Ovary (tissue), 9 donors: ENCODE results near the gene SLBP. TPM values are rescaled to one million over a fixed set of nuclear protein-coding genes. Genes with fewer than 3 reads are reported as not detected.

Experiments used
- DNase-seq, 5 donors: peaks; one replicate each; pipeline ENCODE4 v3.0.0-alpha.2; 2019 to 2020
- H3K27ac ChIP-seq, 2 donors: fragments of 200-600 bp; one replicate each; pipeline versions ENCODE4 v1.5.1 to v1.8.0; 2019 to 2022
- H3K27me3 ChIP-seq: fragments of 200-600 bp; one replicate; pipeline ENCODE4 v1.8.0; 2022
- H3K36me3 ChIP-seq: fragments of 200-600 bp; sonication (generic); one replicate; pipeline ENCODE4 v1.5.1; 2019
- H3K4me1 ChIP-seq: one replicate; pipeline ENCODE4 v1.8.1; 2013; ENCODE audit warnings: mild to moderate bottlenecking, moderate library complexity; ENCODE audit not compliant: insufficient read depth
- H3K4me3 ChIP-seq: fragments of 200-600 bp; sonication (generic); one replicate; pipeline ENCODE4 v1.5.1; 2017
- H3K9me3 ChIP-seq, 2 donors: fragments of 200-600 bp in 1 of 2; sonication (generic) in 1 of 2; one replicate each; pipeline versions ENCODE4 v1.5.1 to v1.8.1; 2013 to 2019; ENCODE audit warnings: mild to moderate bottlenecking in 1 of 2, moderate library complexity in 1 of 2
- CTCF ChIP-seq, 3 donors: fragments of 450-650 bp in 2 of 3; fragments of 200-600 bp in 1 of 3; IDR thresholded peaks; one replicate each; pipeline versions ENCODE4 v1.5.1 to v1.8.0; 2016 to 2022; ENCODE audit warnings: antibody characterized with exemption in 3 of 3, mild to moderate bottlenecking in 1 of 3
- EP300 ChIP-seq: sonication (generic); formaldehyde crosslinking; IDR thresholded peaks from one replicate; pipeline ENCODE4 v1.6.1; 2017; ENCODE audit warnings: antibody characterized with exemption
- POLR2A ChIP-seq: fragments of 450-650 bp; IDR thresholded peaks from one replicate; pipeline ENCODE4 v1.6.1; 2017; ENCODE audit warnings: antibody characterized with exemption, mild to moderate bottlenecking, moderate library complexity
- WGBS, 3 donors: extraction: QIAGEN DNeasy Blood & Tissue Kit in 1 of 3; methylation state at CpG; one replicate each; pipeline versions ENCODE4 v1.1.5 to v1.1.7; 2013 to 2017; 5-methylcytosine and 5-hydroxymethylcytosine counted together
- intact Hi-C, 4 donors: fragments of 100-400 bp; cut with DNase I; formaldehyde crosslinking; loops; one replicate each; pipeline versions ENCODE4 v1.11.0 to v1.15.1; 2022 to 2023
- polyA plus RNA-seq, 2 donors: library from polyadenylated mRNA; stranded (reverse); fragments of 200-250 nt in 1 of 2; fragments of 350-450 nt in 1 of 2; fragmentation: Illumina TruSeq in 1 of 2; extraction: RNeasy Lipid Tissue Mini Kit (QIAGEN cat#74804) in 1 of 2; gene quantifications; one replicate each; pipeline ENCODE4 v1.2.3, GENCODE V29; 2013 to 2014
- small RNA-seq: library from RNA; depleted of rRNA; stranded (forward); fragments of <200 nt; gene quantifications from one replicate; pipeline ENCODE3, GENCODE V24; 2016
- total RNA-seq, 7 donors: library from RNA; depleted of rRNA in 2 of 7; stranded (reverse); fragments of >200 nt in 2 of 7; fragmentation: NEBNext Ultra II Directional in 3 of 7; extraction: Animal tissue kit (Norgen Biotek cat#: 25700) in 3 of 7; gene quantifications; one replicate each; pipeline versions ENCODE4 v1.1.0 to v1.2.4, GENCODE V29; 2016 to 2023
- donor health status: DM: no; HTN: no; CAD: no; lungs with moderate emphysema.
- donor health status: DM: no; HTN: no; CAD: no.
- donor health status: Bipolar disorder and iron deficiency.
- donor health status: DM: yes; HTN: yes; CAD: no.
- donor health status: DM: no; HTN: no; CAD: no.
- donor health status: DM: yes; HTN: yes; CAD: no.

SLBP gene
- total and polyA plus RNA-seq, 9 donors: 30.9 to 64.8 (median 36.7) TPM

GRCh38 chr4:1643971-1644735, 68.0 kb downstream of the SLBP start:
- Histone ChIP-seq H3K4me3 (no peak overlapping the region), H3K27ac (no peak overlapping the region), H3K27me3 (no peaks in the 10 kb centered on the region), H3K36me3 (no peaks in the 10 kb centered on the region), H3K4me1 (no peaks in the 10 kb centered on the region), H3K9me3 (no peaks in the 10 kb centered on the region)
- no peak for DNase-seq
- intact Hi-C loops: no loop called here
- 92 to 94% (median 93%) methylated on average over 48 of the region's 48 CpGs for WGBS, 3 donors
- TF ChIP-seq POLR2A (no peak), CTCF (IDR thresholded peaks at IDR 0.05) (no peak), EP300 (no peak)

Small RNA genes within 50 kb of the gene (small RNA-seq; reads per million reads assigned to genes)
- not detected for gene RF00019

Other genes starting within 250 kb of the SLBP start
- gene FAM53A, start 28.0 kb downstream of the SLBP start, total RNA-seq: 1 to 10 TPM; 1.7 to 5.1 (median 2.4) TPM
- gene FAM53A, start 28.0 kb downstream of the SLBP start, polyA plus RNA-seq: 1 to 10 TPM in 1 of 2 donors, under 1 TPM in 1; 0.32 to 4.3 TPM
- 10 to 100 TPM; 27.6 to 42.5 (median 40.3) TPM for gene TMEM129, start 9.0 kb upstream of the SLBP start, total RNA-seq
- 10 to 100 TPM in 1 of 2 donors, 1 to 10 TPM in 1; 5.6 to 43.2 TPM for gene TMEM129, start 9.0 kb upstream of the SLBP start, polyA plus RNA-seq
- 10 to 100 TPM in 1 of 7 donors, 1 to 10 TPM in 6; 2.1 to 10.4 (median 6.0) TPM for gene TACC3, start 9.2 kb upstream of the SLBP start, total RNA-seq
- 1 to 10 TPM; 5.3 to 7.0 TPM for gene TACC3, start 9.2 kb upstream of the SLBP start, polyA plus RNA-seq
- 1 to 10 TPM in 3 of 7 donors, under 1 TPM in 4; 0.25 to 9.2 (median 0.72) TPM for gene FGFR3, start 81.0 kb upstream of the SLBP start, total RNA-seq
- under 1 TPM; 0.12 to 0.53 TPM for gene FGFR3, start 81.0 kb upstream of the SLBP start, polyA plus RNA-seq
- 10 to 100 TPM; 22.7 to 43.6 (median 31.0) TPM for gene LETM1, start 143.8 kb upstream of the SLBP start, total RNA-seq
- 10 to 100 TPM in 1 of 2 donors, 1 to 10 TPM in 1; 9.3 to 11.9 TPM for gene LETM1, start 143.8 kb upstream of the SLBP start, polyA plus RNA-seq
- 10 to 100 TPM; 18.5 to 41.9 (median 23.4) TPM for gene NSD2, start 159.1 kb upstream of the SLBP start, total RNA-seq
- gene NSD2, start 159.1 kb upstream of the SLBP start, polyA plus RNA-seq: 10 to 100 TPM in 1 of 2 donors, 1 to 10 TPM in 1; 9.1 to 20.1 TPM